ENCODE data around the gene SLC30A3.

The SLC30A3 gene

DNA sequence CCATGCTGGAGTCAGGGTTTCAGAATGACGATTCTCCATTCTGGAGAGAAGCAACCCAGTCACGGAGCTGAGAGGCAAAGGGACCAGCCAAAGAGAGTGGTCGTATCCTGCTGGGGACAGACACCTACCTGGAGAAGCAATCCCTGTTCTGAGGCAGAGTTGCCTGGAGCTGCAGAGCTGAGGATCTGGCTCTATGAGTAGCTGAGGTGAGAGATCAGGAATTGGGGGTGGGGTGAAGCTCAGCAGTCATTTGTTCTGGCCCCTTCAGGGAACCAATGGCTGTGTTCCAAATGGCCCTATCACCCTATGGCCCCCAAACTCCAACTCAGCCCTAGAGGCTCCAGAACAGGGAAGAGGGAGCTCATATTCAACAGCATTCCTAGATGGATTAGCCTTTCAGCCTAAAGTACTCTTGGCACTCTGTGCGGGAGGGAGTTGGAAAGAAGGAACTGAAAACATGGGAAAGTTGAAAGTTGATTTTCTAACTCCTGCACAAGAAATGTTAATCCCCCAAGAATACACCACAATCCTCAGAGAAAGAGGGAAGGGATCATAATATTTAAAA, 54.3 kb downstream of the SLC30A3 start:
- no peak overlapping the region for H4K91ac ChIP-seq (ENCODE audit: low read depth, low read length, poor library complexity)
- H3K18ac ChIP-seq (ENCODE audit: low read length), result no peak overlapping the region
- no peak overlapping the region for H2AFZ ChIP-seq (ENCODE audit: low read length)
- no peak overlapping the region for H2BK5ac ChIP-seq (ENCODE audit: low read length)
- H2BK12ac ChIP-seq (ENCODE audit: low read length), result no peak overlapping the region
- H4K8ac ChIP-seq (ENCODE audit: low read depth, low read length), result no peak overlapping the region
- no peaks in the 10 kb centered on the region for H3K27me3 ChIP-seq (ENCODE audit: control insufficient read depth in 3 of 3, insufficient read depth in 3 of 3, low read depth in 1 of 3, low read length in 3 of 3)
- no peak overlapping the region for H3K4me2 ChIP-seq (ENCODE audit: insufficient read depth, low read length, poor library complexity, severe bottlenecking)
- peaks cover 8% of the 10 kb centered on the region for H3K79me1 ChIP-seq (ENCODE audit: low read depth, low read length)
- no peak overlapping the region for H3K27ac ChIP-seq (replicated peaks; ENCODE audit: low read length)
- H3K4me3 ChIP-seq (ENCODE audit: low read length in 2 of 2), result no peak overlapping the region
- no peak overlapping the region for H2BK15ac ChIP-seq (ENCODE audit: low read length)
- DNase-seq (ENCODE audit: low spot score), result peak; percentile 9
- H2BK120ac ChIP-seq (ENCODE audit: low read depth, low read length), result no peak overlapping the region
- H3K23ac ChIP-seq (ENCODE audit: low read depth, low read length, poor library complexity), result no peak overlapping the region
- H3K9ac ChIP-seq (ENCODE audit: low read depth, low read length, poor library complexity), result no peak overlapping the region
- H3K14ac ChIP-seq (ENCODE audit: low read length), result no peak overlapping the region
- H3K9me3 ChIP-seq (replicated peaks in 1 of 2; ENCODE audit: control insufficient read depth in 2 of 2, insufficient read depth in 1 of 2, low read depth in 1 of 2, low read length in 2 of 2), result no peaks in the 10 kb centered on the region
- peaks cover 4 to 5% of the 10 kb centered on the region in 2 donors for H3K4me1 ChIP-seq (ENCODE audit: control insufficient read depth in 2 of 2, insufficient read depth in 1 of 2, low read depth in 1 of 2, low read length in 2 of 2)
- H3K4ac ChIP-seq (ENCODE audit: low read length), result no peak overlapping the region
- peaks cover 39 to 70% of the 10 kb centered on the region in 2 donors for H3K36me3 ChIP-seq (replicated peaks in 1 of 2; ENCODE audit: control insufficient read depth in 2 of 2, insufficient read depth in 2 of 2, low read length in 2 of 2)
- WGBS, 2 donors (ENCODE audit: extremely low coverage in 2 of 2, insufficient read length in 2 of 2, insufficient replicate concordance in 1 of 2), result no CpG with 5 or more reads among the region's 4 CpGs
- H2AK5ac ChIP-seq (ENCODE audit: low read depth, low read length), result no peak overlapping the region

DNA sequence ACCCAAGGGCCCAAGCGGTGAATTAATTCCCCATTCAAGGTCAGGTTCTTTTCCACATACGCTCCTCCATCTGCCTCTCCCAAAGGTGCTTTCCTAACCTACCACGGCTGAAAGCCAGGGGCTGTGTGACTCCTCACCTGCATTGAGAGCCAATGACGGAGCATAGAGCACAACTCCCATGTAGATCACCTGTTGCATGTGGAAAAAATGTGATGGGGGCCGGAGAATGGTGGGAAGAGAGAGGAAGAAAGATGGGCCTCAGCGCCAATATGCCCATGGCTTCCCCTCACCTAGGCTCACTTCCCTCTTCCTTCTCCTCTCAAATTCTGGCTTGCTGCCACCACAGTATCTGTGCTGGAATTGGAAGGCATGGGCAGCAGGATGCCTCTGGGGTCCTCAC, 56.5 kb downstream of the SLC30A3 start:
- Histone ChIP-seq H3K27ac (replicated peaks; ENCODE audit: low read length) (no peak overlapping the region), H4K8ac (ENCODE audit: low read depth, low read length) (no peak overlapping the region), H3K18ac (ENCODE audit: low read length) (no peak overlapping the region), H3K4me2 (ENCODE audit: insufficient read depth, low read length, poor library complexity, severe bottlenecking) (no peak overlapping the region), H3K23ac (ENCODE audit: low read depth, low read length, poor library complexity) (no peak overlapping the region), H3K9ac (ENCODE audit: low read depth, low read length, poor library complexity) (no peak overlapping the region), H3K27me3 (ENCODE audit: control insufficient read depth in 3 of 3, insufficient read depth in 3 of 3, low read depth in 1 of 3, low read length in 3 of 3) (no peaks in the 10 kb centered on the region), H2AK5ac (ENCODE audit: low read depth, low read length) (no peak overlapping the region), H2BK12ac (ENCODE audit: low read length) (no peak overlapping the region), H3K14ac (ENCODE audit: low read length) (no peak overlapping the region), H3K36me3 (replicated peaks in 1 of 2; ENCODE audit: control insufficient read depth in 2 of 2, insufficient read depth in 2 of 2, low read length in 2 of 2) (peaks cover 53 to 89% of the 10 kb centered on the region in 2 donors), H3K4me1 (ENCODE audit: control insufficient read depth in 2 of 2, insufficient read depth in 1 of 2, low read depth in 1 of 2, low read length in 2 of 2) (no peaks in the 10 kb centered on the region), H2BK5ac (ENCODE audit: low read length) (no peak overlapping the region), H3K9me3 (replicated peaks in 1 of 2; ENCODE audit: control insufficient read depth in 2 of 2, insufficient read depth in 1 of 2, low read depth in 1 of 2, low read length in 2 of 2) (no peaks in the 10 kb centered on the region), H4K91ac (ENCODE audit: low read depth, low read length, poor library complexity) (no peak overlapping the region), H3K4me3 (ENCODE audit: low read length in 2 of 2) (no peak overlapping the region), H2BK15ac (ENCODE audit: low read length) (no peak overlapping the region), H2BK120ac (ENCODE audit: low read depth, low read length) (no peak overlapping the region), H2AFZ (ENCODE audit: low read length) (no peak overlapping the region), H3K4ac (ENCODE audit: low read length) (no peak overlapping the region), H3K79me1 (ENCODE audit: low read depth, low read length) (peaks cover 8% of the 10 kb centered on the region)
- no CpG with 5 or more reads among the region's 6 CpGs for WGBS, 2 donors (ENCODE audit: extremely low coverage in 2 of 2, insufficient read length in 2 of 2, insufficient replicate concordance in 1 of 2)
- DNase-seq (ENCODE audit: low spot score), result no peak

DNA sequence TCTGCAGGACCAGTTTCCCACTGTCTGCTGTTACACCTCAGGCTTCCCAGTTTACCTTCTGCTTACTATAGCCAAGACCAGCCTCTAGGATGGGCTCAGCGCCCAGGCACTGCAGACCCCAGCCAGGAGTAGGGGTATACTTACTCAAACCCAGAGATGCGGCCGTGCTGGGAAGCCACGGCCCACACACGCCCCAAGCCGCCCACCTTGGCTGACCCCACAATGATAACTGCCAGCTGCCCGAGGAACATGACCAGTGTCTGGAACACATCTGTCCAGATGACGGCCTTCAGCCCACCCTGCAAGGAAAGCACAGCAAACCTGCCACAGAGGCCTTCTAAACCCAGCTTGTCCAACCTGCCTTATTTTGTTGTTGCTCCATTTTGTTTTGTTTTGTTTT, 57.6 kb downstream of the SLC30A3 start:
- no CpG with 5 or more reads among the region's 8 CpGs for WGBS, 2 donors (ENCODE audit: extremely low coverage in 2 of 2, insufficient read length in 2 of 2, insufficient replicate concordance in 1 of 2)
- no peak overlapping the region for H3K23ac ChIP-seq (ENCODE audit: low read depth, low read length, poor library complexity)
- H3K9me3 ChIP-seq (replicated peaks in 1 of 2; ENCODE audit: control insufficient read depth in 2 of 2, insufficient read depth in 1 of 2, low read depth in 1 of 2, low read length in 2 of 2), result peaks cover 0 to 2% of the 10 kb centered on the region in 2 donors
- H3K4me2 ChIP-seq (ENCODE audit: insufficient read depth, low read length, poor library complexity, severe bottlenecking), result no peak overlapping the region
- no peak overlapping the region for H2BK120ac ChIP-seq (ENCODE audit: low read depth, low read length)
- H3K27ac ChIP-seq (replicated peaks; ENCODE audit: low read length), result no peak overlapping the region
- no peak overlapping the region for H2BK12ac ChIP-seq (ENCODE audit: low read length)
- H2BK5ac ChIP-seq (ENCODE audit: low read length), result no peak overlapping the region
- no peak overlapping the region for H3K9ac ChIP-seq (ENCODE audit: low read depth, low read length, poor library complexity)
- no peak overlapping the region for H2BK15ac ChIP-seq (ENCODE audit: low read length)
- H3K27me3 ChIP-seq (ENCODE audit: control insufficient read depth in 3 of 3, insufficient read depth in 3 of 3, low read depth in 1 of 3, low read length in 3 of 3), result no peaks in the 10 kb centered on the region
- no peaks in the 10 kb centered on the region for H3K4me1 ChIP-seq (ENCODE audit: control insufficient read depth in 2 of 2, insufficient read depth in 1 of 2, low read depth in 1 of 2, low read length in 2 of 2)
- H2AK5ac ChIP-seq (ENCODE audit: low read depth, low read length), result no peak overlapping the region
- H3K36me3 ChIP-seq (replicated peaks in 1 of 2; ENCODE audit: control insufficient read depth in 2 of 2, insufficient read depth in 2 of 2, low read length in 2 of 2), result peaks cover 58 to 99% of the 10 kb centered on the region in 2 donors
- H2AFZ ChIP-seq (ENCODE audit: low read length), result no peak overlapping the region
- H4K91ac ChIP-seq (ENCODE audit: low read depth, low read length, poor library complexity), result no peak overlapping the region
- no peak for DNase-seq (ENCODE audit: low spot score)
- H3K4ac ChIP-seq (ENCODE audit: low read length), result no peak overlapping the region
- H4K8ac ChIP-seq (ENCODE audit: low read depth, low read length), result no peak overlapping the region
- peaks cover 8% of the 10 kb centered on the region for H3K79me1 ChIP-seq (ENCODE audit: low read depth, low read length)
- H3K4me3 ChIP-seq (ENCODE audit: low read length in 2 of 2), result no peak overlapping the region
- no peak overlapping the region for H3K14ac ChIP-seq (ENCODE audit: low read length)
- no peak overlapping the region for H3K18ac ChIP-seq (ENCODE audit: low read length)

DNA sequence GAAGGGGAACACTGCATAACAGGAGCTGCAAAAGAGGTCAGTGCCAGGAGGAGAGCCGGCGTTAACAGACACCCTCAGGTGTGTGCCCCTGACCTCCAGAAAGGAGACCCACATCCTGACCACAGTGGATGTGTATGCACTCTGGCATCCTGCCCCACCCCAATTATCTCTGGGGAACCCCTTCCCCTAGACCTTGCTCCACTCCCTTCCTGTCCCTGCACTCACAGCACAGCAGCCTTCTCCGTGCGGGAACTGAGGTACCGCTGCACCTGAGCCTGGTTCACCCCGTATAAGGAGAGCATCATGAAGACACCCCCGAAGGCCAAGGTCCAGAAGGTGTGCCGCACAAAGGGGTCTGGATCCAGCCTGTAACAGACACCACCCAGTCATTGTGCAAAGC, 58.3 kb downstream of the SLC30A3 start:
- H3K79me1 ChIP-seq (ENCODE audit: low read depth, low read length), result peaks cover 8% of the 10 kb centered on the region
- no peak overlapping the region for H2BK5ac ChIP-seq (ENCODE audit: low read length)
- H4K8ac ChIP-seq (ENCODE audit: low read depth, low read length), result no peak overlapping the region
- H3K18ac ChIP-seq (ENCODE audit: low read length), result no peak overlapping the region
- H3K27me3 ChIP-seq (ENCODE audit: control insufficient read depth in 3 of 3, insufficient read depth in 3 of 3, low read depth in 1 of 3, low read length in 3 of 3), result no peaks in the 10 kb centered on the region
- H3K23ac ChIP-seq (ENCODE audit: low read depth, low read length, poor library complexity), result no peak overlapping the region
- H3K27ac ChIP-seq (replicated peaks; ENCODE audit: low read length), result no peak overlapping the region
- H2BK120ac ChIP-seq (ENCODE audit: low read depth, low read length), result no peak overlapping the region
- no peak for DNase-seq (ENCODE audit: low spot score)
- H2AFZ ChIP-seq (ENCODE audit: low read length), result no peak overlapping the region
- no peak overlapping the region for H3K9ac ChIP-seq (ENCODE audit: low read depth, low read length, poor library complexity)
- H3K4me1 ChIP-seq (ENCODE audit: control insufficient read depth in 2 of 2, insufficient read depth in 1 of 2, low read depth in 1 of 2, low read length in 2 of 2), result no peaks in the 10 kb centered on the region
- H2BK15ac ChIP-seq (ENCODE audit: low read length), result no peak overlapping the region
- WGBS, 2 donors (ENCODE audit: extremely low coverage in 2 of 2, insufficient read length in 2 of 2, insufficient replicate concordance in 1 of 2), result no CpG with 5 or more reads among the region's 8 CpGs
- H4K91ac ChIP-seq (ENCODE audit: low read depth, low read length, poor library complexity), result no peak overlapping the region
- no peak overlapping the region for H2BK12ac ChIP-seq (ENCODE audit: low read length)
- H2AK5ac ChIP-seq (ENCODE audit: low read depth, low read length), result no peak overlapping the region
- H3K4ac ChIP-seq (ENCODE audit: low read length), result no peak overlapping the region
- no peak overlapping the region for H3K4me2 ChIP-seq (ENCODE audit: insufficient read depth, low read length, poor library complexity, severe bottlenecking)
- H3K9me3 ChIP-seq (replicated peaks in 1 of 2; ENCODE audit: control insufficient read depth in 2 of 2, insufficient read depth in 1 of 2, low read depth in 1 of 2, low read length in 2 of 2), result peaks cover 0 to 3% of the 10 kb centered on the region in 2 donors
- peaks cover 61 to 99% of the 10 kb centered on the region in 2 donors for H3K36me3 ChIP-seq (replicated peaks in 1 of 2; ENCODE audit: control insufficient read depth in 2 of 2, insufficient read depth in 2 of 2, low read length in 2 of 2)
- no peak overlapping the region for H3K14ac ChIP-seq (ENCODE audit: low read length)
- H3K4me3 ChIP-seq (ENCODE audit: low read length in 2 of 2), result no peak overlapping the region

Data from neuronal stem cell (in vitro differentiated cells).